ENCODE data around the gene SLC2A10.

DNA sequence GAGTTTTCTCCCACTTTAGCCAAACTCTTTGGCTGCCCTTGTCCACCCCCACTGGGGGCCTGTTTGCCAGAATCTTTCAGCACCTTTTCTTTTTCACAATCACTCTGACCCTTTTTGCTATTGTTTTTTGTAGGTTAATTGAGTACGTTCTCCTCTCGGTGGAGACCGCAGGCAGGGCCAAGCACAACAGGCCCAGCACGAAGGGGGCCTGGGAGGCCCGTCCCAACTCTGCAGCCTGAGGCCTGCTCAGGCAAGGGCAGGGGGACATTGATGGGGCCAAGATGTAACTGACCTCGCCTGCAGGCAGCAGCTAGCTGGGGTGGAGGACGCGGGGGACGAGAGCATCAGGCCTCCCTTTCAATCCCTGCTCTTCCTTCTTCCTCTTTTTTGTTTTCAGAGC is 47.7 kb downstream of the SLC2A10 start:
- TF ChIP-seq CTCF (IDR thresholded peaks at IDR 0.05; ENCODE audit: extremely low read depth in 1 of 2, insufficient read depth in 1 of 2, low read depth in 1 of 2, low read length in 2 of 2) = no peak
- TF ChIP-seq POLR2A (IDR thresholded peaks at IDR 0.05; ENCODE audit: low read depth, low read length) = no peak
- TF ChIP-seq JUN (IDR thresholded peaks at IDR 0.05; ENCODE audit: borderline replicate concordance, insufficient read depth, insufficient read length, low read depth) = no peak
- TF ChIP-seq POLR2AphosphoS5 (IDR thresholded peaks at IDR 0.05; ENCODE audit: insufficient read depth, low read depth, low read length) = no peak
- no peak for TF ChIP-seq EZH2 (IDR thresholded peaks at IDR 0.05; ENCODE audit: borderline replicate concordance, low read depth, low read length, severe bottlenecking)

Measured in endothelial cell of umbilical vein (primary cell).